HepG2 (cell line): ENCODE results near the gene RILPL1. TPM values are rescaled to one million over a fixed set of nuclear protein-coding genes. Genes with fewer than 3 reads are reported as not detected.

Source experiments
- HMG20B ChIP-seq: conservative IDR thresholded peaks from 2 replicates; pipeline ENCODE4 v1.6.1; 2016; ENCODE audit warnings: missing genetic modification reagents, missing compliant biosample characterization
- JUND ChIP-seq: sonication (generic); formaldehyde crosslinking; IDR thresholded peaks from 2 replicates; pipeline ENCODE4 v1.8.0; 2022; ENCODE audit warnings: mild to moderate bottlenecking, missing genetic modification reagents
- MIER3 ChIP-seq: IDR thresholded peaks from 2 replicates; pipeline ENCODE4 v1.6.1; 2016; ENCODE audit warnings: missing compliant biosample characterization, borderline replicate concordance
- NR3C1 ChIP-seq: sonication (generic); formaldehyde crosslinking; IDR thresholded peaks from 2 replicates; pipeline ENCODE4 v1.4.0; 2020; ENCODE audit warnings: missing genetic modification reagents
- SOX5 ChIP-seq: IDR thresholded peaks from 2 replicates; pipeline ENCODE4 v1.6.1; 2016; ENCODE audit warnings: borderline replicate concordance
- ZMYM4 ChIP-seq: sonication (generic); formaldehyde crosslinking; IDR thresholded peaks from 2 replicates; pipeline ENCODE4 v1.8.1; 2023; ENCODE audit warnings: mild to moderate bottlenecking, missing genetic modification reagents
- polyA plus RNA-seq, 8 experiments: library from polyadenylated mRNA; depleted of rRNA in 3 of 8; stranded (reverse) in 7 of 8; unstranded in 1 of 8; fragments of >200 nt; fragmentation: Illumina TruSeq in 4 of 8; extraction: Trizol in 4 of 8; gene quantifications; 2 replicates each; pipeline versions ENCODE4 v1.2.1 to v1.2.3, GENCODE V29; 2011 to 2016; ENCODE audit warnings: low read depth in 4 of 8, missing spikeins in 1 of 8, mixed read lengths in 1 of 8; ENCODE audit not compliant: insufficient read depth in 1 of 8
- total RNA-seq, 5 experiments: library from RNA; depleted of rRNA; stranded (reverse); fragments of >200 nt; fragmentation: Illumina TruSeq; extraction: Trizol; gene quantifications; 2 replicates each; pipeline ENCODE4 v1.2.3, GENCODE V29; 2016; ENCODE audit warnings: low read depth in 1 of 5
- TF ChIP-seq, protein P1 (sequence below): sonication (generic); formaldehyde crosslinking; IDR thresholded peaks from 2 replicates; pipeline ENCODE4; 2020; ENCODE audit warnings: missing genetic modification reagents, mild to moderate bottlenecking, borderline replicate concordance
- TF ChIP-seq, protein P2 (sequence below): sonication (generic); formaldehyde crosslinking; IDR thresholded peaks from 2 replicates; pipeline ENCODE4 v1.8.1; 2023; ENCODE audit warnings: mild to moderate bottlenecking, missing genetic modification reagents
- TF ChIP-seq, protein P3 (sequence below): sonication (generic); formaldehyde crosslinking; IDR thresholded peaks from 2 replicates; pipeline ENCODE4 v1.4.0; 2020; ENCODE audit warnings: missing genetic modification reagents

Gene RILPL1
- total and polyA plus RNA-seq, 2 of the 13 experiments (the other 11 are each of a cell fraction or from before 2014, with no cell fraction given): 5.8 to 28.4 TPM

DNA sequence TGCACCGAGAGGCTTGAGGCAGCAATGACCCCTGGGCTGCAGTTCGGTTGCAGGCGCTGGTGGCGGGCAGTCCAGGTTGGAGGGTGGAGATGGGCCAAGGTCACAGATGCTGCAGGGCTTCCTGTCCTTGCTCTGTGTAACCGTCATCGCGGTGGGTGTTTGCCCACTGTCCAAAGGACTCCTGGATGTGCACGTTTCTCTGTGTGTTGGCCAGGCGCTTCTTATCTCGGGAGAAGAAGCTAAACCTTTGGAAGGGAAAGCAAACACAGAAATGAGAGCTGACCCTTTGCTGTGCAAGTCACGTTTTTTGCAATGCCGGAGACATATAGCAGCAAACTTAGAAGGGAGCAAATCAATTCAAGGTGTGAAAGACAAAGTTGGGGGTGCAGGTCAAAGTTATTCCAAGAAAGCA is 61.1 kb downstream of the RILPL1 start (continued):
- TF ChIP-seq HMG20B (0 out of 2 replicates have a peak, but pooled peaks have one; percentile 39), NR3C1 (no peak), SOX5 (CRISPR knock-in tag) (peak; percentile 74; the same call in 1 of the 2 replicates), ZMYM4 (peak; percentile 76), JUND (CRISPR knock-in tag) (peak; percentile 69), MIER3 (CRISPR knock-in tag) (peak; percentile 25; the same call in 1 of the 2 replicates)
- TF ChIP-seq, protein P1, sequence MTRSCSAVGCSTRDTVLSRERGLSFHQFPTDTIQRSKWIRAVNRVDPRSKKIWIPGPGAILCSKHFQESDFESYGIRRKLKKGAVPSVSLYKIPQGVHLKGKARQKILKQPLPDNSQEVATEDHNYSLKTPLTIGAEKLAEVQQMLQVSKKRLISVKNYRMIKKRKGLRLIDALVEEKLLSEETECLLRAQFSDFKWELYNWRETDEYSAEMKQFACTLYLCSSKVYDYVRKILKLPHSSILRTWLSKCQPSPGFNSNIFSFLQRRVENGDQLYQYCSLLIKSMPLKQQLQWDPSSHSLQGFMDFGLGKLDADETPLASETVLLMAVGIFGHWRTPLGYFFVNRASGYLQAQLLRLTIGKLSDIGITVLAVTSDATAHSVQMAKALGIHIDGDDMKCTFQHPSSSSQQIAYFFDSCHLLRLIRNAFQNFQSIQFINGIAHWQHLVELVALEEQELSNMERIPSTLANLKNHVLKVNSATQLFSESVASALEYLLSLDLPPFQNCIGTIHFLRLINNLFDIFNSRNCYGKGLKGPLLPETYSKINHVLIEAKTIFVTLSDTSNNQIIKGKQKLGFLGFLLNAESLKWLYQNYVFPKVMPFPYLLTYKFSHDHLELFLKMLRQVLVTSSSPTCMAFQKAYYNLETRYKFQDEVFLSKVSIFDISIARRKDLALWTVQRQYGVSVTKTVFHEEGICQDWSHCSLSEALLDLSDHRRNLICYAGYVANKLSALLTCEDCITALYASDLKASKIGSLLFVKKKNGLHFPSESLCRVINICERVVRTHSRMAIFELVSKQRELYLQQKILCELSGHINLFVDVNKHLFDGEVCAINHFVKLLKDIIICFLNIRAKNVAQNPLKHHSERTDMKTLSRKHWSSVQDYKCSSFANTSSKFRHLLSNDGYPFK (CRISPR knock-in tag): peak; percentile 23; the same call in 1 of the 2 replicates
- TF ChIP-seq, protein P2, sequence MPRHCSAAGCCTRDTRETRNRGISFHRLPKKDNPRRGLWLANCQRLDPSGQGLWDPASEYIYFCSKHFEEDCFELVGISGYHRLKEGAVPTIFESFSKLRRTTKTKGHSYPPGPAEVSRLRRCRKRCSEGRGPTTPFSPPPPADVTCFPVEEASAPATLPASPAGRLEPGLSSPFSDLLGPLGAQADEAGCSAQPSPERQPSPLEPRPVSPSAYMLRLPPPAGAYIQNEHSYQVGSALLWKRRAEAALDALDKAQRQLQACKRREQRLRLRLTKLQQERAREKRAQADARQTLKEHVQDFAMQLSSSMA (CRISPR knock-in tag): peak; percentile 65; the same call in 1 of the 2 replicates
- TF ChIP-seq, protein P3, sequence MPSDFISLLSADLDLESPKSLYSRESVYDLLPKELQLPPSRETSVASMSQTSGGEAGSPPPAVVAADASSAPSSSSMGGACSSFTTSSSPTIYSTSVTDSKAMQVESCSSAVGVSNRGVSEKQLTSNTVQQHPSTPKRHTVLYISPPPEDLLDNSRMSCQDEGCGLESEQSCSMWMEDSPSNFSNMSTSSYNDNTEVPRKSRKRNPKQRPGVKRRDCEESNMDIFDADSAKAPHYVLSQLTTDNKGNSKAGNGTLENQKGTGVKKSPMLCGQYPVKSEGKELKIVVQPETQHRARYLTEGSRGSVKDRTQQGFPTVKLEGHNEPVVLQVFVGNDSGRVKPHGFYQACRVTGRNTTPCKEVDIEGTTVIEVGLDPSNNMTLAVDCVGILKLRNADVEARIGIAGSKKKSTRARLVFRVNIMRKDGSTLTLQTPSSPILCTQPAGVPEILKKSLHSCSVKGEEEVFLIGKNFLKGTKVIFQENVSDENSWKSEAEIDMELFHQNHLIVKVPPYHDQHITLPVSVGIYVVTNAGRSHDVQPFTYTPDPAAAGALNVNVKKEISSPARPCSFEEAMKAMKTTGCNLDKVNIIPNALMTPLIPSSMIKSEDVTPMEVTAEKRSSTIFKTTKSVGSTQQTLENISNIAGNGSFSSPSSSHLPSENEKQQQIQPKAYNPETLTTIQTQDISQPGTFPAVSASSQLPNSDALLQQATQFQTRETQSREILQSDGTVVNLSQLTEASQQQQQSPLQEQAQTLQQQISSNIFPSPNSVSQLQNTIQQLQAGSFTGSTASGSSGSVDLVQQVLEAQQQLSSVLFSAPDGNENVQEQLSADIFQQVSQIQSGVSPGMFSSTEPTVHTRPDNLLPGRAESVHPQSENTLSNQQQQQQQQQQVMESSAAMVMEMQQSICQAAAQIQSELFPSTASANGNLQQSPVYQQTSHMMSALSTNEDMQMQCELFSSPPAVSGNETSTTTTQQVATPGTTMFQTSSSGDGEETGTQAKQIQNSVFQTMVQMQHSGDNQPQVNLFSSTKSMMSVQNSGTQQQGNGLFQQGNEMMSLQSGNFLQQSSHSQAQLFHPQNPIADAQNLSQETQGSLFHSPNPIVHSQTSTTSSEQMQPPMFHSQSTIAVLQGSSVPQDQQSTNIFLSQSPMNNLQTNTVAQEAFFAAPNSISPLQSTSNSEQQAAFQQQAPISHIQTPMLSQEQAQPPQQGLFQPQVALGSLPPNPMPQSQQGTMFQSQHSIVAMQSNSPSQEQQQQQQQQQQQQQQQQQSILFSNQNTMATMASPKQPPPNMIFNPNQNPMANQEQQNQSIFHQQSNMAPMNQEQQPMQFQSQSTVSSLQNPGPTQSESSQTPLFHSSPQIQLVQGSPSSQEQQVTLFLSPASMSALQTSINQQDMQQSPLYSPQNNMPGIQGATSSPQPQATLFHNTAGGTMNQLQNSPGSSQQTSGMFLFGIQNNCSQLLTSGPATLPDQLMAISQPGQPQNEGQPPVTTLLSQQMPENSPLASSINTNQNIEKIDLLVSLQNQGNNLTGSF: 0 out of 2 replicates have a peak, but pooled peaks have one; percentile 51
